NCI-H1694 (cell line): ENCODE data around the gene TSHZ2.

Experiments
- DNase-seq: peaks from one replicate; lab custom pipeline; 2025; lab: John Stamatoyannopoulos, UW

TSHZ2 gene

GRCh38 chr20:53061192-53062108 lies 89.3 kb downstream of the TSHZ2 start:
- no peak for DNase-seq

GRCh38 chr20:53064935-53065334 lies 92.8 kb downstream of the TSHZ2 start:
- no peak for DNase-seq

GRCh38 chr20:53068241-53068640 lies 96.1 kb downstream of the TSHZ2 start:
- DNase-seq: no peak

GRCh38 chr20:53069132-53069531 lies 97.0 kb downstream of the TSHZ2 start:
- DNase-seq: no peak

DNA sequence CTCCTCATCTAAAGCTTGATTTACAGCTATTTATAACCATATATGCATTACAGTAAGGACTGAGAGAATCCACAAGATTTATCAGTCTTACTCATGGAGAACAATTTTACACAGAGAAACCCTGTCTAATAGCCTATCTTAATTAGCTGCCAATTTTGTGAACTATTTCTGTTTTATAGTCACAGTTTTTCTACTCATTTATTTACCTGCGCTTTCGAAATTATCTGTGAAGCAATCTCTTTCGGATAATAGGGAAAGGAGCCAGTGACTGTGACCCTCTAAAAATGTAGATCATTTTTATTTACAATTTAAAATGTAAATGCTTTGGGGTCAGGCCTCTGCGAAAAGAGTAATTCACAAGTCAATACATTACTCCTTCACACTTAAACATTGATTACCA lies 98.1 kb downstream of the TSHZ2 start:
- no peak for DNase-seq

GRCh38 chr20:53070706-53071392 lies 98.7 kb downstream of the TSHZ2 start:
- DNase-seq: no peak

GRCh38 chr20:53071833-53072232 lies 99.7 kb downstream of the TSHZ2 start:
- no peak for DNase-seq

- DNase-seq: no peak
Measured at GRCh38 chr20:53072923-53073579, 100.9 kb downstream of the TSHZ2 start.

DNA sequence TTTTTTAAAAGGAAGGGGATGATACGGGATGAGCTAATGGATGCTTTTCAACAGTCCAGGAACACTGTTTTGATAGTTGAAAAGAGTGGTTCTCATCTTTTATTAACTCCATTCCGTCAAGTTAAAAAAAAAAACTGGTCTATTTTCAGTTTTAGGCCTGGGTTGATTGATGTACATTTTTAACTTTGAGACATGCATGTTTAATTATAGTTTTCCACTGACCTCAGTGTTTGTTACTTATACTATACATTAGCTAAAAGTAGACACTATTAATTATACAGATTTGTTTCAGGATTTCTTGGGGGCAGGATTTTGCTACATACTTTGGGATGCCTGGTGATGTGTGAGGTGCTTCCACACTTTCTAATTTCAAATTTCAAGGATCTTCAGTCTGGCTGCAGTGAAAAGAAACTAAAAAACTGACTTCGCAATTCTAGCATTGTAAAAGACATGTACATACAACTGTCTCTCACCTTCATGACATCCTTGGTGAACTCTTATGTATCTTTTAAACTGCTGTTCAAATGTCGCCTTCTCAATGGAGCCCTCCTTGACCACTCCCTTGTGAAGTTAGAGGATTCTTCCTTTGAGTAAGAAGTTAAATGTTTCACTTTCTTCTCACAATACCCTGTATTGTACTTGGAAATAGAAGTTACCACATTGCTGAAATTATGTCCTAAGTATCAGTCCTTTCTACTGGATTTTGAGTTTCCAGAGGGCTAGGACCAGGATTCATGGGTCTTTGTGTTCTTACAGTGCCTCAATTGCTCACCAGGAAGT lies 101.7 kb downstream of the TSHZ2 start:
- DNase-seq: no peak

GRCh38 chr20:53074811-53075314 lies 102.7 kb downstream of the TSHZ2 start:
- no peak for DNase-seq

GRCh38 chr20:53076668-53077067 lies 104.5 kb downstream of the TSHZ2 start:
- no peak for DNase-seq

DNA sequence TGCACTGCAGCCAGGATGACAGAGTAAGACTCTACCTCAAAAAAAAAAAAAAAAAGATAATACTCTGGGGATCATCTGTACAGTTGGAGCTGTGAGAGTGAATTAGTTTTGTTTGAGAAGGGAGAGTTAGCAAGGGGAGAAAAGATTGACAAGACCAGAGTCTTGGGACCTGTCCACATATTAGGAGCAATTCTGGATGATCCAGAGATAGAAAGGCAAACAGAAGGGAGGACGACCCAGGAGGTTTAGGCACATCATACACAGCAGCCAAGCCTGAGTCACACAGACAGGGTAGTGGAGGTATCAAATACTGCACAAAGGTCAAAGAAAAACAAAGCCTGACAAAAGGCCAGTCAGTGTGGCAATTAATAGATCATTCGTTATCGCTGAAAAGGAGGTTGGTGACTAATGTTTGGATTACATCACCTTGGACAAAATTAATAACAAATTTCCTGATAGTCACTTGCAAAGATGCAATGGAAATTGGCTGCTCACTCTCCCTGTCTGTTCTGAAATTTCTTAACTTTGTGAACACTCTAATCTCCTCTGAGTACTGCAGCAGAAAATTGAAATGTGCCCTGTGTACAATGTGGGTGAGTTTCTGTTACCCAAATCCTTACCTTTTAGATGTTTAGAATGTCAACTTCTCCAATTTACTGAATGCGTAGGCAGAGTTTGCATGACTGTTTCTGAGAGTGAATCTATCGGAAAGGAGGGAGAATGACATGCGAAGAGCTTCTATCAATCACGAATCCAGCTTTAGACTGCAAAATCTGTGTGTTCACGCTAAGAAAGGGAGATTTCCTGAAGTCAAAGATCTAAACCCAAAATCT lies 105.4 kb downstream of the TSHZ2 start:
- no peak for DNase-seq

GRCh38 chr20:53078761-53079160 lies 106.6 kb downstream of the TSHZ2 start:
- no peak for DNase-seq

DNA sequence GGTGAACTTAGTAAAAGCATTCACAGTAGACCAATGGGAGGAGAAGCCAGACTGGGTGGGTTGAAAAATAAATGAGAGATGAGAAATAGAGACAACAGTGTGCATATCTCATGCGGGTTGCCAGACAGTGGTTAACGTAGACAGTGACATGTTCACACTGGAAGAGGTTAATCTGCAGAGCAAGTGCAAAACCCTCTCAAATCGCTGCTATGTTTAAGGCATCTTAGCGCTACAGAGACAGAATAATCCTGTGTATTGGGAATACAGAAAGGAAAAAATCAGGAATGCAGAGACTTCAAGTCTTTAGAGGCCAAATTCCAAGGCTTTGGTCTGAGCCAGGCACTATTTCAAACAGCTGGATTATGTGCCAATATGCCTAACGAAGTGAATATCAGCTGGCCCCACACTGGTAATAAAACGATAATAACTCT lies 107.1 kb downstream of the TSHZ2 start:
- DNase-seq: no peak

GRCh38 chr20:53079828-53080686 lies 107.9 kb downstream of the TSHZ2 start:
- DNase-seq: no peak

DNA sequence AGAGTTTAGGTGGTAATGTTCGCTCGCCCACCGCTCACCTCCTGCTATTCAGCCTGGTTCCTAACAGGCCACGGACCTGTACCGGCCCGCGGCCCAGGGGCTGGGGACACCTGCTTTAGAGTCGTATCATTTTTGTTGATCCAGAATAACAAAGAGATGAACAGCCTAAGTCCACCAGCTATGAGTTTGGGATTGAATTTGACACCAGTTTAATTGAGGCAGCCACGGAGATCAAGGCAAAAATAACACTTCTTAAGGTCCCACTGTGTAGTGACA lies 108.5 kb downstream of the TSHZ2 start:
- no peak for DNase-seq

DNA sequence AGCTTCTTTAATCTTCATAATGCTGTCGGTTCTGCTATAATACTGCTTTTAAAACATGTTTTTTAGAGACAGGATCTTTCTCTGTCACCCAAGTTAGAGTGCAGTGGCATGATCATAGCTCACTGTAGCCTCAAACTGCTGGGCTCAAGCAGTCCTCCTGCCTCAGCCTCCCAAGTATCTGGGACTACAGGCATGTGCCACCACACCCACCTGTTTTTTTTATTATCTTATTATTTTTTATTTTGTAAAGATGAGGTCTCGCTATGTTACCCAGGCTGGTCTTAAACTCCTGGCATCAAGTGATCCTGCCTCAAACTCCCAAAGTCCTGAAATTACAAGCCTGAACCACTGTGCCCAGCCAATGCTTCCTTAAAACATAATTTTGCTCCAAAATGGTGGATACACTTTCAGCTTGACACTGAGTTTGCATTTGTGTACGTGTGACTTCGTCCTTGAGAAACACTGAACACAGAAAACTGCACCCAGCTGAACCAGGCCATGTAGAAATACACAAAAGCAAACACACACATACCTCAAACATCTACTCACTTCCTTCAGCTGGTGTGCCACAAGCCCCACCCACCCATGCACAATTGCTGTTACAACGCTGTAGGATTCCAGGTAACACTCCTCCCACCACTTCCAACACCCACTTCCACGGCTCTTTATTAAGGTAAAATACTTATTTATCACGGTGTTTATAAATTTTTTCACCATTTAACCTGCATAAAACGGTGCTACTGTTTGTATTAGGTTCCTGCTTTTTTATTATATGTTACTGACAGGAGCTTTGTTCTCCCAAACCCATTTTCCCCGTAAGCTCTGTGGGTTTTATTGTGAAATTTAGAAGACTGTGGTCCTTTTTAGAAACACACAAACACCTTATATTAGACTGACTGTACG lies 109.1 kb downstream of the TSHZ2 start:
- DNase-seq: no peak

DNA sequence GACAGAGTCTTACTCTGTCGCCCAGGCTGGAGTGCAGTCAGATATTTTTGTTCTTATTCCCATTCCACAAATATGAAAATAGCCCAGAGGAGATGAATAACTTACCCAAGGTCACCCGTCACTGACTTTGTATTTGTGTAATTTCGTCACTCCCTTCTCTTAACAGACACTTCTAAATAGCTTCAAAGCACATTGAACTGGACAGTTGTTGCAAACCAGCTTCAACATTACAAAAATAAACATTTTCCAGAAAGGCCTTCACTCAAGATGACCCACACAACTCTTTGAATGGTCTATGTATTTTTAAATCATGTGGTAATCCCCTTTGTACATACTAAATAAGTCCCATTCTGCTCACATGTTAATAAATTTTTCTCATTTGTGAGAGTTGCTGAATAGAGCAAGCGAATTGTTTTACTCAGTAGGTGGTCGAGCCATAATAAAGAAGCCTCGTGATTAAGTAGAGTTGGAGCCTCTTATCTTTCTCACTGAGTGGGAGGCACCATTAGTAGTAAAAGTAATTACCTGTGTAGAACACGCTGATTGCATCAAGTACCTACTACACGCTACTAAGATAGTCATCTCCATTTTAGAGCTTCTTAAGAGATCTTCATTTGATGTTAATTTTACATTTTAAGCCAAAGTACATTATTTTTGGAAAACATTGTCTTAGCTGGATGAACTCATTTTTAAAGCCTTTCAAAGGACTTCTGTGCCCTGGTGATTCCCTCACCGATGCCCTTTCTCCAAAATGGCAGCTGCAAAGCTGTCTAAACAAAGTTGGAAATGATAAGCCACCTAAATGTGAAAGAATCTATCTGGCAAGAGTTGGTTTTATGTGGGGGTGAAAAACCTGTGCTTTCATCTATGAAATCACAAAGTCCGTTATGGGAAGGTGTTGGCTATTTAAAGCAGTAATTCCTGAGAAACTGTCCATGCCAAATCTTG lies 110.0 kb downstream of the TSHZ2 start:
- DNase-seq: no peak
